ENCODE results near the gene KSR1.

DNA sequence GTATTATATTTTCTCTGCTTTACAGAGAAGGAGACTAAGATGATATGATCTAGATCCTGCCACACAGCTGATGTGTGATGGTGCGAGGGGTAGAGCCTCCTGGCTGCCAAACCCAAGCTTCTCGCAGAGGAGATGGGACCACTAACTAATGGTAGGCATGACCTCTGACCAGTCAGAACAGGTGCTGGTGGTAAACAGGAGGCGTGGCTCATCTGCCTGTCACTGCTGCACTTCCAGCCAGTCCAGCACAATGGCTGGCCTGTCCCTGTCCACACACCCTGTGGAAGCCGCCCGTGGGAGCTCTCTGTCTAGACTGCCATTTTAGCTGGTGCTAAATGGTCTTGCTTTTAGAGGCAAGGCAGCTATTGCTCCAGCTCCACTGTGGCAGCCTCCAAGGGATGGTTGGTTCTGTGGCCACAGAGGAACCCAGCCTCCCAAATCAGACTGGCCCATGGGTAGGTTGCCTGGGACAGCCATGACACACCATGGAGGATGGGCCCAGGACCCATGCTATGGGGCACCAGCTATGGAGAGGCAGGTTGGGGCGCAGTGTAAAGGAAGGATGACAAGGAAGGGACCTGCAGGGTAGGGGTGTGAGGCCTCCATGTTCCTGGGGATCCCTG, 86.7 kb downstream of the KSR1 start:
- TF ChIP-seq BRCA1 (IDR thresholded peaks at IDR 0.05; ENCODE audit: low read depth, low read length) (no peak), EP300 (IDR thresholded peaks at IDR 0.05; ENCODE audit: borderline replicate concordance in 1 of 2, low read depth in 2 of 2, low read length in 2 of 2) (no peak)
- TF ChIP-seq, protein P1, sequence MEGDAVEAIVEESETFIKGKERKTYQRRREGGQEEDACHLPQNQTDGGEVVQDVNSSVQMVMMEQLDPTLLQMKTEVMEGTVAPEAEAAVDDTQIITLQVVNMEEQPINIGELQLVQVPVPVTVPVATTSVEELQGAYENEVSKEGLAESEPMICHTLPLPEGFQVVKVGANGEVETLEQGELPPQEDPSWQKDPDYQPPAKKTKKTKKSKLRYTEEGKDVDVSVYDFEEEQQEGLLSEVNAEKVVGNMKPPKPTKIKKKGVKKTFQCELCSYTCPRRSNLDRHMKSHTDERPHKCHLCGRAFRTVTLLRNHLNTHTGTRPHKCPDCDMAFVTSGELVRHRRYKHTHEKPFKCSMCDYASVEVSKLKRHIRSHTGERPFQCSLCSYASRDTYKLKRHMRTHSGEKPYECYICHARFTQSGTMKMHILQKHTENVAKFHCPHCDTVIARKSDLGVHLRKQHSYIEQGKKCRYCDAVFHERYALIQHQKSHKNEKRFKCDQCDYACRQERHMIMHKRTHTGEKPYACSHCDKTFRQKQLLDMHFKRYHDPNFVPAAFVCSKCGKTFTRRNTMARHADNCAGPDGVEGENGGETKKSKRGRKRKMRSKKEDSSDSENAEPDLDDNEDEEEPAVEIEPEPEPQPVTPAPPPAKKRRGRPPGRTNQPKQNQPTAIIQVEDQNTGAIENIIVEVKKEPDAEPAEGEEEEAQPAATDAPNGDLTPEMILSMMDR (IDR thresholded peaks at IDR 0.05; ENCODE audit: control extremely low read depth in 1 of 3, insufficient read depth in 1 of 3, low read depth in 1 of 3, low read length in 3 of 3) = no peak
- TF ChIP-seq, protein P2, sequence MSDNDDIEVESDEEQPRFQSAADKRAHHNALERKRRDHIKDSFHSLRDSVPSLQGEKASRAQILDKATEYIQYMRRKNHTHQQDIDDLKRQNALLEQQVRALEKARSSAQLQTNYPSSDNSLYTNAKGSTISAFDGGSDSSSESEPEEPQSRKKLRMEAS (IDR thresholded peaks at IDR 0.05) = no peak

Measured in H1 (cell line).